ENCODE measurements around the gene STAM.
"Not testable (repeated sequence)": the region's sequence is repeated elsewhere in the genome, so short reads cannot be mapped to it uniquely, and the experiment has no call there.

Gene STAM

GRCh38 chr10:17708821-17709220 is 64.9 kb downstream of the STAM start:
- H3K4me3 ChIP-seq (ENCODE audit: low read depth, low read length), result no peak overlapping the region
- TF ChIP-seq CTCF (IDR thresholded peaks at IDR 0.05; ENCODE audit: borderline replicate concordance, insufficient read depth, low read depth, low read length), result no peak

GRCh38 chr10:17709492-17709891 is 65.5 kb downstream of the STAM start:
- H3K4me3 ChIP-seq (ENCODE audit: low read depth, low read length), result no peak overlapping the region
- TF ChIP-seq CTCF (IDR thresholded peaks at IDR 0.05; ENCODE audit: borderline replicate concordance, insufficient read depth, low read depth, low read length), result no peak

- no peak overlapping the region for H3K4me3 ChIP-seq (ENCODE audit: low read depth, low read length)
- no peak for TF ChIP-seq CTCF (IDR thresholded peaks at IDR 0.05; ENCODE audit: borderline replicate concordance, insufficient read depth, low read depth, low read length)
Observed at GRCh38 chr10:17710181-17710580, 66.2 kb downstream of the STAM start.

- TF ChIP-seq CTCF (IDR thresholded peaks at IDR 0.05; ENCODE audit: borderline replicate concordance, insufficient read depth, low read depth, low read length), result no peak
- no peak overlapping the region for H3K4me3 ChIP-seq (ENCODE audit: low read depth, low read length)
Observed at GRCh38 chr10:17712053-17712452, 68.1 kb downstream of the STAM start.

- H3K4me3 ChIP-seq (ENCODE audit: low read depth, low read length), result no peak overlapping the region
- TF ChIP-seq CTCF (IDR thresholded peaks at IDR 0.05; ENCODE audit: borderline replicate concordance, insufficient read depth, low read depth, low read length), result no peak
Observed at GRCh38 chr10:17712717-17713471, 68.9 kb downstream of the STAM start.

GRCh38 chr10:17713758-17714157 is 69.8 kb downstream of the STAM start:
- no peak for TF ChIP-seq CTCF (IDR thresholded peaks at IDR 0.05; ENCODE audit: borderline replicate concordance, insufficient read depth, low read depth, low read length)
- no peak overlapping the region for H3K4me3 ChIP-seq (ENCODE audit: low read depth, low read length)

- no peak for TF ChIP-seq CTCF (IDR thresholded peaks at IDR 0.05; ENCODE audit: borderline replicate concordance, insufficient read depth, low read depth, low read length)
- H3K4me3 ChIP-seq (ENCODE audit: low read depth, low read length), result no peak overlapping the region
Observed at GRCh38 chr10:17716161-17716560, 72.2 kb downstream of the STAM start.

GRCh38 chr10:17722317-17723014 is 78.5 kb downstream of the STAM start:
- not testable (repeated sequence) for H3K4me3 ChIP-seq (ENCODE audit: low read depth, low read length)
